Naive thymus-derived CD4-positive, alpha-beta T cell (primary cell): ENCODE data around the gene LGR5. TPM values are rescaled to one million over a fixed set of nuclear protein-coding genes. Genes with fewer than 3 reads are reported as not detected.

Experiments used
- ATAC-seq: fragments of 150-1000 bp; cut with Tn5 transposase; 2 replicates; pipeline ENCODE4 v1.10.0; 2021; ENCODE audit warnings: mild to moderate bottlenecking, moderate library complexity
- CTCF ChIA-PET: fragments of 350-600 bp; sonication (Branson Sonifier 250); formaldehyde crosslinking; loops from one replicate; lab custom pipeline; 2021; ENCODE audit warnings: antibody characterized with exemption; lab: Charles Lee
- POLR2A ChIA-PET: fragments of 350-600 bp; sonication (Branson Sonifier 250); formaldehyde crosslinking; loops from one replicate; lab custom pipeline; 2021; ENCODE audit warnings: antibody characterized with exemption, inconsistent platforms; lab: Charles Lee
- DNase-seq, 9 donors: peaks; one replicate each; pipeline versions ENCODE4 v3.0.0 to v3.0.0-alpha.2; 2020 to 2022; ENCODE audit warnings: mixed read lengths in 1 of 9
- H3K27ac ChIP-seq: one replicate; pipeline ENCODE4 v1.7.0; 2013; ENCODE audit warnings: mild to moderate bottlenecking, low read depth, low read length, moderate library complexity
- H3K27me3 ChIP-seq, 2 donors: one replicate each; pipeline ENCODE4 v1.7.0; 2013; ENCODE audit warnings: low read length in 2 of 2, mild to moderate bottlenecking in 2 of 2, moderate library complexity in 2 of 2; ENCODE audit not compliant: control insufficient read depth in 2 of 2, insufficient read depth in 2 of 2
- H3K36me3 ChIP-seq, 3 experiments: 1 replicate in 2 of 3; 2 replicates in 1 of 3; pipeline ENCODE4 v1.7.0; 2013; ENCODE audit warnings: low read length in 3 of 3, mild to moderate bottlenecking in 3 of 3, moderate library complexity in 1 of 3; ENCODE audit not compliant: insufficient read depth in 3 of 3, control insufficient read depth in 2 of 3
- H3K4me1 ChIP-seq, 2 donors: one replicate each; pipeline ENCODE4 v1.7.0; 2013; ENCODE audit warnings: low read length in 2 of 2, mild to moderate bottlenecking in 2 of 2, moderate library complexity in 1 of 2; ENCODE audit not compliant: control insufficient read depth in 2 of 2, insufficient read depth in 2 of 2
- H3K4me3 ChIP-seq: 2 replicates; pipeline ENCODE4 v1.7.0; 2013; ENCODE audit warnings: mild to moderate bottlenecking, low read length
- H3K9me3 ChIP-seq, 3 experiments: 1 replicate in 2 of 3; 2 replicates in 1 of 3; pipeline ENCODE4 v1.7.0; 2013; ENCODE audit warnings: low read length in 3 of 3; ENCODE audit not compliant: control insufficient read depth in 2 of 3
- H3K27ac Mint-ChIP-seq, 9 donors: one replicate each; pipeline ENCODE4 v1.8.0; 2020 to 2022; ENCODE audit warnings: mixed read lengths in 9 of 9, mild to moderate bottlenecking in 8 of 9, moderate library complexity in 5 of 9, inconsistent platforms in 2 of 9
- H3K27me3 Mint-ChIP-seq, 5 donors: one replicate each; pipeline ENCODE4 v1.8.0; 2021 to 2022; ENCODE audit warnings: mixed read lengths in 5 of 5, mild to moderate bottlenecking in 1 of 5
- H3K36me3 Mint-ChIP-seq, 5 donors: one replicate each; pipeline ENCODE4 v1.8.0; 2020 to 2022; ENCODE audit warnings: mixed read lengths in 5 of 5, mild to moderate bottlenecking in 3 of 5, inconsistent platforms in 1 of 5
- H3K4me1 Mint-ChIP-seq, 7 donors: one replicate each; pipeline ENCODE4 v1.8.0; 2020 to 2022; ENCODE audit warnings: mixed read lengths in 7 of 7, mild to moderate bottlenecking in 3 of 7, inconsistent platforms in 1 of 7
- H3K4me3 Mint-ChIP-seq, 10 donors: one replicate each; pipeline ENCODE4 v1.8.0; 2020 to 2022; ENCODE audit warnings: mild to moderate bottlenecking in 10 of 10, mixed read lengths in 10 of 10, moderate library complexity in 6 of 10, inconsistent platforms in 2 of 10
- H3K9me3 Mint-ChIP-seq, 11 donors: one replicate each; pipeline ENCODE4 v1.8.0; 2020 to 2022; ENCODE audit warnings: mixed read lengths in 11 of 11, mild to moderate bottlenecking in 4 of 11, inconsistent platforms in 1 of 11, moderate library complexity in 1 of 11
- intact Hi-C, 2 donors: fragments of 100-400 bp; cut with micrococcal nuclease; formaldehyde crosslinking; loops; one replicate each; pipeline ENCODE4 v1.15.1; 2023
- polyA plus RNA-seq, 2 donors: library from polyadenylated mRNA; unstranded; fragments of 300-500 nt; fragmentation: Illumina TruSeq; gene quantifications; one replicate each; pipeline ENCODE4 v1.2.3, GENCODE V29; 2021
- total RNA-seq, 6 experiments: library from RNA in 5 of 6; stranded (reverse) in 5 of 6; gene quantifications; 1 replicate in 5 of 6; 2 replicates in 1 of 6; pipeline ENCODE4 v1.2.3 and lab custom pipeline; 2021 to 2026

LGR5 gene
- total and polyA plus RNA-seq, 7 experiments from 2014 or later, result not detected

- Histone ChIP-seq H3K4me3 (no peak overlapping the region), H3K4me1 (peaks cover 0 to 7% of the 10 kb centered on the region in 2 donors), H3K9me3 (peaks cover 0 to 2% (median 0%) of the 10 kb centered on the region in 3 experiments), H3K27ac (no peak overlapping the region), H3K27me3 (peaks cover 0 to 11% of the 10 kb centered on the region in 2 donors), H3K36me3 (no peaks in the 10 kb centered on the region)
- intact Hi-C loops, result no loop called here
- DNase-seq (no peak), ATAC-seq (no peak)
- H3K27ac Mint-ChIP-seq, result no peak overlapping the region
- ChIA-PET CTCF (no interaction called here), POLR2A (no interaction called here)
- peaks cover 12 to 25% (median 22%) of the 10 kb centered on the region in 7 donors for H3K4me1 Mint-ChIP-seq
- peak overlapping the region in 4 of 10 donors; percentile 1 to 88 (median 54) for H3K4me3 Mint-ChIP-seq
- peaks cover 0 to 4% (median 3%) of the 10 kb centered on the region in 5 donors for H3K36me3 Mint-ChIP-seq
- H3K27me3 Mint-ChIP-seq, result peaks cover 55 to 76% (median 60%) of the 10 kb centered on the region in 5 donors
- peaks cover 2 to 8% (median 4%) of the 10 kb centered on the region in 11 donors for H3K9me3 Mint-ChIP-seq
Measured at GRCh38 chr12:71441836-71442566, 2.4 kb downstream of the LGR5 start.

DNA sequence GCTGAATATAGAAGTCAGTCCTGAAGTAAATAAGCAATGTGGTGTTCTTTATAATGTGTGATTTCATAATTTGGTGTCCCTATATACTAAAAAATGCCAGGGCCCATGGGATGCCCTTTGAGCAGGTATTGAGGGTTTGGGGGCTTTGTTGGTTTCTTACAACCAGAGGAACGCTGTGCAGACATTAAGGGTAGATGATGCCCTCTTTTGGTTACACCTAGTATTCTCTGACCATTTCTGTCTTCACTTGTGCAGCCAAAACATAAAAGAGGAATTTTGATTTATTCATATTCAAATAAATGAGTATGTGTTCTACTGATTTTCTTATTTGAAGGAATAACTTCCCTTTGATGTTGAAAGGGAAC, 3.0 kb downstream of the LGR5 start:
- intact Hi-C loops, result no loop called here
- ChIA-PET CTCF (no interaction called here), POLR2A (no interaction called here)
- Mint-ChIP-seq H3K27ac (no peak overlapping the region), H3K9me3 (peaks cover 0 to 3% (median 0%) of the 10 kb centered on the region in 11 donors), H3K4me3 (no peak overlapping the region), H3K4me1 (peaks cover 12 to 25% (median 22%) of the 10 kb centered on the region in 7 donors), H3K27me3 (peaks cover 50 to 74% (median 57%) of the 10 kb centered on the region in 5 donors), H3K36me3 (no peaks in the 10 kb centered on the region)
- peaks cover 0 to 11% of the 10 kb centered on the region in 2 donors for H3K27me3 ChIP-seq
- H3K9me3 ChIP-seq, result no peaks in the 10 kb centered on the region
- no peak overlapping the region for H3K27ac ChIP-seq
- DNase-seq, result no peak
- H3K36me3 ChIP-seq, result no peaks in the 10 kb centered on the region
- no peak overlapping the region for H3K4me3 ChIP-seq
- ATAC-seq, result no peak
- peaks cover 0 to 7% of the 10 kb centered on the region in 2 donors for H3K4me1 ChIP-seq

- H3K27me3 ChIP-seq, result peaks cover 0 to 11% of the 10 kb centered on the region in 2 donors
- no peak for ATAC-seq
- Mint-ChIP-seq H3K27me3 (peaks cover 31 to 67% (median 48%) of the 10 kb centered on the region in 5 donors), H3K9me3 (no peaks in the 10 kb centered on the region), H3K27ac (no peak overlapping the region), H3K4me1 (peaks cover 7 to 26% (median 14%) of the 10 kb centered on the region in 7 donors), H3K36me3 (no peaks in the 10 kb centered on the region), H3K4me3 (no peak overlapping the region)
- H3K9me3 ChIP-seq, result no peaks in the 10 kb centered on the region
- intact Hi-C loops, result no loop called here
- ChIA-PET CTCF (no interaction called here), POLR2A (no interaction called here)
- no peak overlapping the region for H3K27ac ChIP-seq
- H3K4me1 ChIP-seq, result peaks cover 0 to 7% of the 10 kb centered on the region in 2 donors
- no peak for DNase-seq
- no peak overlapping the region for H3K4me3 ChIP-seq
- no peaks in the 10 kb centered on the region for H3K36me3 ChIP-seq
Measured at GRCh38 chr12:71445071-71445470, 5.5 kb downstream of the LGR5 start.

- H3K27ac ChIP-seq, result no peak overlapping the region
- no peak for DNase-seq
- no peaks in the 10 kb centered on the region for H3K27me3 ChIP-seq
- H3K4me1 ChIP-seq, result no peaks in the 10 kb centered on the region
- Mint-ChIP-seq H3K4me3 (no peak overlapping the region), H3K27ac (no peak overlapping the region), H3K27me3 (peaks cover 17 to 58% (median 41%) of the 10 kb centered on the region in 5 donors), H3K4me1 (peaks cover 0 to 12% (median 0%) of the 10 kb centered on the region in 7 donors), H3K36me3 (no peaks in the 10 kb centered on the region), H3K9me3 (peaks cover 0 to 3% (median 0%) of the 10 kb centered on the region in 11 donors)
- H3K9me3 ChIP-seq, result no peaks in the 10 kb centered on the region
- ChIA-PET POLR2A (interaction anchor here (0.7 kb wide), 1 partner anchor 863 kb away, joined by 3 read pairs; no protein-coding TSS in a partner anchor), CTCF (no interaction called here)
- intact Hi-C loops, result no loop called here
- no peak overlapping the region for H3K4me3 ChIP-seq
- H3K36me3 ChIP-seq, result no peaks in the 10 kb centered on the region
- ATAC-seq, result no peak
Measured at GRCh38 chr12:71447691-71448132, 8.1 kb downstream of the LGR5 start.

DNA sequence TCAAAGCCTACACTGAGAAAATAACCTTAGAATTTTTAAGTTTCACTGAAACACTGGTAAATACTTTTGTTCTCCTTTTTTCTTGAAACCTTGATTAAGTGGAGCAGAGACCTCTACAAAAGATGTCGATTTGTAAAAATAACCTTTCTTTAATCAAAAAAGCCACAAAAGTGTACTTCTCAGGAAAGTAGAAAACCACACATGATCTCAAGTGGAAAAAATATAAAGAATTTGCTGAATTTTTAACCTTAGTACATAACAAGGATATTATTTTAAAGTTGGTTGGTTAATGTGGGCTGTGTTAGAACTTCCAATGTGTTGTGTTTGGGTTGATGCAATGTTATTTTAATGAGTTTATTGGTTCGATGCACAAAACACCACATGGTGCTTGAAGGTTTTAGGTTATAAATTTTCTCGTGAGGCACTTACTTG, 8.6 kb downstream of the LGR5 start:
- DNase-seq (no peak), ATAC-seq (no peak)
- POLR2A ChIA-PET, result no interaction called here
- H3K4me1 ChIP-seq, result no peaks in the 10 kb centered on the region
- Mint-ChIP-seq H3K36me3 (no peaks in the 10 kb centered on the region), H3K4me1 (peaks cover 0 to 12% (median 0%) of the 10 kb centered on the region in 7 donors), H3K9me3 (peaks cover 0 to 3% (median 0%) of the 10 kb centered on the region in 11 donors), H3K27ac (no peak overlapping the region), H3K4me3 (no peak overlapping the region), H3K27me3 (peaks cover 17 to 56% (median 45%) of the 10 kb centered on the region in 5 donors)
- no peak overlapping the region for H3K4me3 ChIP-seq
- H3K27ac ChIP-seq, result no peak overlapping the region
- intact Hi-C loops, result no loop called here
- no peaks in the 10 kb centered on the region for H3K27me3 ChIP-seq
- no peaks in the 10 kb centered on the region for H3K9me3 ChIP-seq
- H3K36me3 ChIP-seq, result no peaks in the 10 kb centered on the region
- CTCF ChIA-PET, result no interaction called here

- POLR2A ChIA-PET, result no interaction called here
- no peaks in the 10 kb centered on the region for H3K27me3 ChIP-seq
- H3K9me3 Mint-ChIP-seq, result peaks cover 0 to 6% (median 0%) of the 10 kb centered on the region in 11 donors
- peaks cover 0 to 12% (median 0%) of the 10 kb centered on the region in 7 donors for H3K4me1 Mint-ChIP-seq
- no peaks in the 10 kb centered on the region for H3K9me3 ChIP-seq
- DNase-seq (no peak), ATAC-seq (no peak)
- no peak overlapping the region for H3K4me3 ChIP-seq
- peaks cover 28 to 58% (median 52%) of the 10 kb centered on the region in 5 donors for H3K27me3 Mint-ChIP-seq
- CTCF ChIA-PET, result no interaction called here
- H3K27ac Mint-ChIP-seq, result no peak overlapping the region
- H3K27ac ChIP-seq, result no peak overlapping the region
- no peaks in the 10 kb centered on the region for H3K36me3 ChIP-seq
- no peaks in the 10 kb centered on the region for H3K4me1 ChIP-seq
- intact Hi-C loops, result no loop called here
- no peak overlapping the region for H3K4me3 Mint-ChIP-seq
- H3K36me3 Mint-ChIP-seq, result no peaks in the 10 kb centered on the region
Measured at GRCh38 chr12:71449373-71450070, 9.9 kb downstream of the LGR5 start.
